Embryonic facial prominence (tissue), 1 donor: Measurements from ENCODE around the gene SMIM5.
A peak's percentile ranks its signal among the peaks of the same experiment; 100 is the strongest.

Experiments used
- DNase-seq: peaks from one replicate; pipeline ENCODE4 v3.0.0-alpha.2; 2016; ENCODE audit errors: extremely low spot score

Gene SMIM5

GRCh38 chr17:75640556-75641119 is 7.4 kb downstream of the SMIM5 start:
- DNase-seq = no peak

DNA sequence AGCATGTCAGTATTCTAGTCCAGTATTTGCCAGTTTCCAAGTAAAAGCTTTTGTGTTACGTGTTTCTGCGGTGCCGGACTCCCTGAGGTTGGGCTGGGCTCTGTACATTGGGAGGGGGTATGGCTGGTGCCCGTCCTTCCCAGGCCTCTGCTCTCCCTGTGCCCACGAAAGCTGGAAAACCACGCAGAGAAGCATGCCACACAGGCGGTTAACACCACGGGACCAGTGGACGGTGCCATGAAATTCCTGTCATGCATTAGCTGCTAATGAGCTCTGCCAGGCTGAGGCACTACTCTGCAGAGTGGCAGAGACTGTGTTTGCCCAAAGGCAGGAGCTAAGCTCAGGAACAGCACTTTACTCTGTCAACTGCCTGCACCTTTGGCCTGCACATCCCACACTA is 8.1 kb downstream of the SMIM5 start:
- DNase-seq = no peak

DNA sequence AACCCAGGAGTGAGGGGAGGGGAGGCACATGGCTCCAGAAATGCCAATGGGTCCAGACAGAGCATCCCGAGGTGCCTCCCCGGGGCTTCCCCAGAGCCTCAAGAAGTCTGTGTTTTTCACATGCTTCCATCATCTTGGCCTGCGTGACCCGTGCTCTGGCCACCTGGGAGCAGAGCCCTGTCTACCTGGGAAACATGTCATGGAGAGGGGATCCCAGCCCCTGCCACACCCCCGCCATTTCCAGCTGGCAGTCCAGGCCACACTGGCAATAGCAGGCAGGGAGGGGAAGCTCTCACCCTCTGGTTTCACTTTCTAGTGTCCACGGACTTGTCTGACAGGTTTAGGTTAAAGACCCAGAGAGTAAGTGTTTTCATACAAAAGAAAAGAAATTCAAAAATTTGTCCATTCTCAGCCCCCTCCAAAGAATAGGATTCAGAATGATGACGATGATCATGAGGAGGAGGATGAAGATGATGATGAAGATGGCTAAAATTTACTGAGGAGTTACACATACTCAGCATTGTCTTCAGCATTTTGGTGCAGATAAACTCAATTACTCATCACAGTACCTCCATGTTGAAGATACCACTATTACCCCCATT is 9.0 kb downstream of the SMIM5 start:
- DNase-seq = no peak

DNA sequence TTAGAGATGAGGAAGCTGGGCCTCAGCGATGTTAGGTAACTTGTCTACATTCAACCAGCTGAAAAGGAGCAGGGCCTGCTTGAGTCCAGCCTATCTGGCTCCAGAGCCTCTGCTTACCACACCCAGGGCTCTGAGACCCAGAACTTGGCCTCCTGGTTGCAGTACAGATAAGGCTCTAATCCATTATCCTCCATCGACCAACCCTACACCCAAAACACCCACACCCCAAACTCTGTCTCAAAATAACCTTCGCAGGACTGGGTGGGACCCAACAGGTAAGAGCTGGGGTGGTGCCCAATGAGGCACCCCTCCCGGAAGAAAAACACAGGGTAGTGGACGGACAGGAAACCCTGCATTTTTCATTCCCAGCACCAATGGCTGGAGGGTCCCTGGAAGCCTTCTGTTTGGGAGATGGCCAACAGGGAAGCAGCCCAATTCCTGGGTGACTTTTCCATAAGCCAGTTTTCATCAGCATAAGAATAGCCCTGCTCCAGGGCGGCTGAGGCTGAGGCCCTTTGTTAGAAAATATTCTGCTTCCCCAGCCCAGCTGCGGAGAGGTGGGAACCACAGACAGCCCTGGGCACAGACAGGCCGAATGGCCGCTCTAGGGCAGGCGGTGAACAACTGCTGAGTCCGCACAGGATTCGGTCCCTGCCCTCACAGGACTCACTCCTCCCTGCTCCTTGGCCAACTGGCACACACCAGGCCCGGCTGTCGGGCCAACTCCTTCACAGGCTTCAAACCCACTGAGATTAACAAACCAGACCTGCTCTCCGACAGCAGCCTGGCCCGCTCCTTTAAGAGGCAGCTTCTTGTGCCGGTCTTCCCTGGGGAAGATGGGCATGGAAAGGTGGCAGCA is 9.8 kb downstream of the SMIM5 start:
- no peak for DNase-seq

DNA sequence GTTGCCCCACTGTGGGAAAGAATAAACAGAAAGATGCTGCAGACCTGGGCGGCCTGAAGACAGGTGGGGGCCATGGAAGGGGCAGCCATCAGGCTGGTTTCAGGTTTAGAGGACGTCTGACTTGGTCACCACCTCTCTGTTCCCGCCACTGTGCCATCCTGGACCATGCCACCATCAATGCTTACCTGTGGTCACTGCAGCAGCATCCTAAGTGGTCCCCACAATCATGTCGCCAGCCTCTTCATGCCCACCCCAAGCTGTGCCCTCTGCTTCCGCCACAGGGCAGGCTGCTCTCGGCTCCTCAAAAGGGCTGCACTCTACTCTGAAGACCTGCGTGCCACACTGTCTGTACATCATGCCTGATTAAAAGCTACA is 10.4 kb downstream of the SMIM5 start:
- no peak for DNase-seq

- no peak for DNase-seq
These were observed 12.3 kb downstream of the SMIM5 start for GRCh38 chr17:75645501-75645888.

- DNase-seq = no peak
These were observed 12.8 kb downstream of the SMIM5 start for GRCh38 chr17:75645889-75646637.

- no peak for DNase-seq
These were observed 13.4 kb downstream of the SMIM5 start for GRCh38 chr17:75646638-75646992.

DNA sequence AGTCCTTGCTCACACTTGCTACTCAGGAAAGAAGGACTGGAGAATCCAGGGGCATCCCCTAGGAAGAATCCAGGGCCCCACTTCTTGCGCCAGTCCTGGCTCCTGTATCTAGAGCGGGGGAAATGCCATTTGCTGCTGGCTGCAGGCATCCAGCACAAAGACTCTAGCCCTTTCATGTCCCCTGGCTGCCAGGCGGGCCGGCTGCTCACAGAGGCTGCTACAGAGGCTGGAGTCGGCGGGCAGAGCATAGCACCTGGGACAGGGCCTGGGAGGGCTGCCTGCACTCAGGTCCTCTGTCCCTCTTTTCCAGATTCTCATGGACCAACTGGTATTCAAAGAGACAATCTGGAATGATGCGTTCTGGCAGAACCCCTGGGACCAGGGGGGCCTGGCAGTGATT is 13.8 kb downstream of the SMIM5 start:
- no peak for DNase-seq

DNA sequence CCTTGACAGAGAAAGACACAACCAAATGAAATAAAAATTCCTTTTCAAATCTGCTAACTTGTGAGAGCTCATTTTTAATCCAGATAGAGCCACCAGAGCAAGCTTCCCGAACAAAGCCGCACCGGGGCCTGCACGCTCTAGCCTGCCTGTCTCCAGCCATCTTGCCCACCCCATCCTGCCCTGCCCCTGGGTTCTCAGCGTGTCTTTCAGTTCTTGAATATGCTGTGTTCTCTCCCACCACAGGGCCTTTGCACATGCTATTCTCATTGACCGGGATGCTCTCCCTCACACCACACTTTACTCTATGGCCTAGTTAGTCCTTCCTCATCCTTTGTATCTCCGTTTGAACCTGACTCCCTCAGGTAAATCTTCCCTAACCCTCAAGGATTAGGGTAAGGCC is 14.7 kb downstream of the SMIM5 start:
- no peak for DNase-seq

DNA sequence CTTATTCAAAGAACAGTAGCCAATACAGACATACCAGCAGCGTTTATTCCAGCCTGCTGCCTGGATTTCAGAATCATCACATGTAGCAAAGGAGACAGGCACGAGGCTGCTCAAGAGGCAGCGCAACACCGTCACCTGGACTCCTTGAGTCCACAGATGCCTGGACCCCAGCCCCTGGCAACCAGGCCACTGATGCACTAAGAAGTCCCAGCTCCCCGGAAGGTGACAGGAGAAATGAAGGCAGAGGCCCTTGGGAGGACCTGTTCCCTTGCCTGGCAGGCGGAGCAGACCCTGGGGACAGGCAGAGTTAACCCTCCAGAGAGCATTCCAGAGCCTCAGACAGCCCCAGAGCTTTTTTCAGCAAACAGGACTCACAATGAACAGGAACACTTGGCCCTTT is 16.5 kb downstream of the SMIM5 start:
- no peak for DNase-seq

GRCh38 chr17:75650874-75651273 is 17.6 kb downstream of the SMIM5 start:
- no peak for DNase-seq

DNA sequence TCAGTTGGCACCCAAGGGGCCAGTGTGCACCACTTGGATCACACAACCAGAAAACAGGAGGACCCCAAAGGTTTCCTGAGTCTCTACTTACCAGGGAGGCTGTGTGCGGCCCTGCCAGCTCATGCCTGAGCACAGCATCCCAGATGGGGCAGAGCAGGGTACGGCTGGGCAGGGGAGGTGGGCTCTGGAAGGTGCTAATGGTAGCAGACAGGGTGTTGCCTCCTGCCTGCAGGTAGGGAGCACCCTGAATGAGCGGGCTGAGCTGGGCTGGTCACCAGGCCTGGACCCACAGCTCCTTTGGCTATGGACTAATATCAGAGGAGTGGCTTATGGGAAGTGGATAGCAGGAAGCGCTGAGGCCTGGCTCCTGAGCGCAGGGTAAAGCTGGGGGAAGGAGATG is 19.1 kb downstream of the SMIM5 start:
- DNase-seq = no peak

DNA sequence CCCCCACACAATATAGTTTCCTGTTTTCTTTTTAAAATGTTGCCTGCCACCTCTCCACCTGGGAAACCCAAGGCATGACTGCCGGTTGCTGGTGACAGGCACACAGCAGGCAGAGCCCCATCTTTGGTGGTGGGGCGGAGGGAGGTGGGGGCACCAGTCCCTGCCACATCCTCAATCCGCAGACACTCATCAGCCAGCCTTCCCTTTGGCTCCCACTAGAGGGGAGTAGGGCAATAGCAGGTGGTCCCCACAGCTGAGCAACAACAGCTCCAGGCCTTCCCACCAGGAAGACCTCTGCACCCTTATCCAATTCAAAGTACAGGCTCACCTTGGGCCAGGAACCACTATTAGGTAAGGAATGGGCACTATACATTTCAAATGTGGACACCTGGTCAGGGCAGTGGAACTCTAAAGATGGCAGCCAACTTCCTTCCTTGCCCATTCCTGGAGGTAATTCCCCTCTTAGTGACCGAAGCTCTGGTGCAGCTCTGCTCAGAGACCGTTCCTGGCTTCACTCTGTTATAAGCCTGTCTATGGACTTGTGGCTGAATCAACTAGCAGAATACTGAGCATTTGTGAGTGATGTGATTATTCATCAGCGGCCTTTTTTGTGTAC is 19.8 kb downstream of the SMIM5 start:
- no peak for DNase-seq

DNA sequence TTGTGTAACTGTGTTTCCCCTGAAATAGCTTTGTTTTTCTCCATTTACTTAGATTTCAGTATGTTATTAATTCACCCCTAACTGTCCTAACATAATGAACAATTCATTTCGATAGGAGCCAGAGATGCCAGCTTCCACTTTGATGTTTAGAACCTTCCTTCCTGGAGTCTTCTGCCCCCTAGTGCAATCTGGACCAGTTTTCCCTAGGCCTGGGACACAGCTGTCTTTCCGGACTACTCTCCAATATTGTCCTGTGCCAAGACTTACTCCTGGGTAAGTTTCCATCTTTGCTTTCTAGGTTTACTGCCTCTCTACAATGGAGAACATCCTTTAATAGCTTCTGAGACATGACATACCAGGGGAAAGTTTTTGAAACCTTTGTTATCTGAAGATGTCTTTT is 20.9 kb downstream of the SMIM5 start:
- no peak for DNase-seq

GRCh38 chr17:75658237-75658636 is 25.0 kb downstream of the SMIM5 start:
- DNase-seq = no peak

- DNase-seq = no peak
These were observed 28.3 kb downstream of the SMIM5 start for GRCh38 chr17:75661531-75661930.

- DNase-seq = no peak
These were observed 29.3 kb downstream of the SMIM5 start for GRCh38 chr17:75662511-75662910.

DNA sequence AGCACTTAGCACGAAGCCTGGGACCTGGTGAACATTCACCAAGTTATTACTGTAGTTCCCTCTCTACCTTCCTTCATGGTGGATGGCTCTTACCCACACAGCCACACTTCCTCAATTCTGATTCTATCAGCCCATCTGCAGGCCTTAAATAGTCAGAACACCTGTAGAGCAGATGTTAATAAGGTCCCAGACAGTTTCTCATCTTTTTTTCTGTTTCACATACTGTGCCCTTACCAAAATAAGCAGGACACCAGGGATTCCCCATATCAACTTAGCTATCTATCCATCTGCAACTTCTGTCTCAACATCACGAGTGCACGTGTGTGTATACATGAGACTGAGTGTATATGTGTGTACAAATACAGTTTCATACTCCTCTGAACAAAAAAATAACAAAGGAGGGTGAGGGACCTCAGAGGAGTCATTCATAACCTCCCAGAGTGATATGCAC is 30.9 kb downstream of the SMIM5 start:
- DNase-seq = no peak

DNA sequence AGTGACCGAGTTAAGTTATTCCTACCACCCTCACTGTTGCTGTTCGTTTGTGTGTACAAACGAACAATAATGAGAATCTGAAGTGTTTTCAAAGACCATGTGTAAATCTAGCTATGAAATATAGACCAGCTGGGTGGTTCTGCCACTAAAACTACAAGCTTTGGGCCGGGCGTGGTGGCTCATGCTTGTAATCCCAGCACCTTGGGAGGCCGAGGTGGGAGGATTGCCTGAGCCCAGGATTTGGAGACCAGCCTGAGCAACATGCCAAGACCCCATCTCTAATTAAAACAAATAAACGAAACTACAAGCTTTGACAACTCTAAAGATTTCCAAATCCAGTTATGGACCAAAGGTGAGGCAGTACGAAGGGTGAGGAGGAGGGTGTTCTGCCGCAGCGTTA is 32.7 kb downstream of the SMIM5 start:
- no peak for DNase-seq

DNA sequence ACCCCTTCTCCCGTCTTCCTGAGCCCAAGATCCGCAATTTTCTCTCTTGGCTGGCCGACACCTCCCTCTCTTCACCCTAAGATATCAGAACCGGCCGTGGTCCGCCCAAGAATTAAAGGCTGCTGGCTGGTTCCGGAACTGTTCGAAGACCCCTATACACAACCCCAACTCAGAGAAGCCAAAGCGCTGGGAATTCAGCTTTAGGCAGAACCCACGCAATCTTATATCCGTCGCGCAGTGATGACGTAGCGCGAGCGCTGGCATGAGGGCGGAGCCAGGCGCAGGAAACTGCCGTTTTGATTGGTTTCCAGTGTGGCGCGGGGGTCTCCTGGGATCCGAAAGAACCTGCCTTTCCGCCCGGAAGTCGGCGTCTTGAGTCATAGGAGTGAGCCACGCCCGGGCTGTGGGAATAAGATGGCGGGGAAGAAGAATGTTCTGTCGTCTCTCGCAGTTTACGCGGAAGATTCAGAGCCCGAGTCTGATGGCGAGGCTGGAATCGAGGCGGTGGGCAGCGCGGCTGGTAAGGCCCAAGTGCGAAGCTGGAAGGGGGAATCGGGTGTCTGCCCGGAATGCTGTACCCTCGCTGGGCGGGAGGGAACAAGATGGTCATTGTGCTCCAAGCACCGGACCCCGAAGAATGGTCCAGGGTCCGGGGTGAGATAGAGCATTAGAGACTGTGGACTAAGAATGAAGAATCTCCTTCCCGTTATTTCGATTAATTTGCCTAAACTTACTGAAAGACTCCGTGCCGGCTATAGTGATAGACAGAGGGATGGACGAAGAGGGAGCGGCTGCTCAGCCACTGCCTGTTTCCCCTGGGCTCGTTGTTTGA is 33.9 kb downstream of the SMIM5 start, which contains the start of the genes RECQL5 and SAP30BP:
TSS of gene RECQL5 (minus strand) at position 196 of the 832 bp plus-strand sequence. CDS start 597 bp downstream, outside the sequence.
TSS of gene SAP30BP (plus strand) at position 380 of the 832 bp plus-strand sequence. CDS start at position 415, 35 bp downstream.
- peak; percentile 96 for DNase-seq
